ENCODE measurements around the gene GNAI1. TPM values are rescaled to one million over a fixed set of nuclear protein-coding genes. Genes with fewer than 3 reads are reported as not detected.

GNAI1 gene
- total and polyA plus RNA-seq, 10 of the 15 experiments (the other 5 are each of a cell fraction or from before 2014, with no cell fraction given), result not detected

- WGBS (ENCODE audit: insufficient coverage, insufficient replicate concordance, low lambda C conversion rate, missing lambda C conversion rate), result 9% methylated on average over 4 of the region's 4 CpGs
Observed at GRCh38 chr7:80124526-80125264, 9.9 kb upstream of the GNAI1 start.

DNA sequence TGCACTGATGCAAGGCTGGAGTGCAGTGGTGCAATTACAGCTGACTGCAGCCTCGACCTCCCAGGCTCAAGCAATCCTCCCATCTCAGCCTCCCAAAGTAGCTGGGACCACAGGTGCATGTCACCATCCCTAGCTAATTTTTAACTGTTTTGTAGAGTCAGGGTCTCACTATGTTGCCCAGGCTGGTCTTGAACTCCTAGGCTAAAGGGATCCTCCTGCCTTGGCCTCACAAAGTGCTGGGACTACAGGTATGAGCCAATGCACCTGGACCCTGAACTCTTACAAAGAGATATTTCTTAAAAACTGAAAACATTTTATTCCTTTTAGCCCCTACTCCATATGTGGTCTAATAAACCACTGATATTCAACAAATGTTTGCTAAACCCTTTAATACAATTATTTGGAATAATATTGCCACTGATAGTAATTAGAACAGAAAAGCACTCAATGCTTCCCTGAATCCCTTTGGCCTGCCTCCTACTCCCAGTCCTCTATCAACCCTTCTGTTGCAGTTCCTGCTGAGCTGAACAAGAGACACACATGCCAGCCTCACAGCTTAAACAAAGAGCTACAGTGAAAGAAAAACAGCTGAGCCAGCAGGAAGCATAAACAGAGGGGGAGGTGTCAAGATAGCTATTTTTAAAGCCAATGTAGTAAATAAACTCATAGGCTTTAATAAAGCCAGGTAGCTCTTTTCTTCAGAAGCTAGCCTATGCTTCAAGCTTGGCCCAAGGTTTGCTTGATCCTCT is 7.0 kb upstream of the GNAI1 start:
- ATAC-seq, result no peak
- no peaks in the 10 kb centered on the region for H3K79me2 ChIP-seq (ENCODE audit: control insufficient read depth, insufficient read depth, low read length)
- no peaks in the 10 kb centered on the region for H3K36me3 ChIP-seq (ENCODE audit: control insufficient read depth in 2 of 2, insufficient read depth in 2 of 2, low read length in 1 of 2)
- H3K27me3 ChIP-seq (replicated peaks in 1 of 2; ENCODE audit: control insufficient read depth in 2 of 2, insufficient read depth in 2 of 2, low read length in 1 of 2), result no peaks in the 10 kb centered on the region
- ChIA-PET CTCF (no interaction called here), RAD21 (ENCODE audit: unreplicated experiment) (no interaction called here), SMC1A (ENCODE audit: uncharacterized antibody, unreplicated experiment) (no interaction called here), POLR2A (no interaction called here)
- BruUV-seq (replicated peaks), result no TSS peak
- no peaks in the 10 kb centered on the region for H3K9me3 ChIP-seq (replicated peaks; ENCODE audit: control insufficient read depth, insufficient read depth, low read length)
- FAIRE-seq, result no peak
- in situ Hi-C loops (cut with MboI) (no loop called here), intact Hi-C loops (cut with micrococcal nuclease; ENCODE audit: unreplicated experiment) (no loop called here)
- no peak overlapping the region for H3K9ac ChIP-seq (ENCODE audit: control insufficient read depth, insufficient read depth, low read length)
- H4K20me1 ChIP-seq (ENCODE audit: control insufficient read depth, insufficient read depth), result no peaks in the 10 kb centered on the region
- H3K4me2 ChIP-seq (ENCODE audit: control insufficient read depth, insufficient read depth), result no peak overlapping the region
- H3K4me3 ChIP-seq, result no peak overlapping the region
- no peak overlapping the region for H3K27ac ChIP-seq (ENCODE audit: control insufficient read depth, insufficient read depth)
- H2AFZ ChIP-seq (ENCODE audit: control insufficient read depth, low read depth, low read length), result no peak overlapping the region
- no peak for DNase-seq (ENCODE audit: low read depth, low spot score)
- 0% methylated on average over 1 of the region's 1 CpG for WGBS (ENCODE audit: insufficient coverage, insufficient replicate concordance, low lambda C conversion rate, missing lambda C conversion rate)
- no peaks in the 10 kb centered on the region for H3K4me1 ChIP-seq (ENCODE audit: control insufficient read depth, insufficient read depth, low read length)
- TF ChIP-seq MEF2A (IDR thresholded peaks at IDR 0.05; ENCODE audit: insufficient read depth, low read depth, low read length) (no peak), YY1 (IDR thresholded peaks at IDR 0.05; ENCODE audit: low read depth, low read length) (no peak), YBX1 (IDR thresholded peaks at IDR 0.05) (no peak), NFYB (IDR thresholded peaks at IDR 0.05; ENCODE audit: insufficient read depth, low read depth, low read length) (no peak), POU2F2 (IDR thresholded peaks at IDR 0.05; ENCODE audit: borderline replicate concordance, low read depth, low read length) (no peak), CEBPZ (IDR thresholded peaks at IDR 0.05; ENCODE audit: low read depth, low read length) (no peak), JUNB (IDR thresholded peaks at IDR 0.05) (no peak), PKNOX1 (IDR thresholded peaks at IDR 0.05) (no peak)

More at GRCh38 chr7:80124526-80125264, 9.9 kb upstream of the GNAI1 start:
- Histone ChIP-seq H3K79me2 (ENCODE audit: control insufficient read depth, insufficient read depth, low read length) (no peaks in the 10 kb centered on the region), H3K27ac (ENCODE audit: control insufficient read depth, insufficient read depth) (no peak overlapping the region), H2AFZ (ENCODE audit: control insufficient read depth, low read depth, low read length) (no peak overlapping the region), H3K4me2 (ENCODE audit: control insufficient read depth, insufficient read depth) (no peak overlapping the region), H4K20me1 (ENCODE audit: control insufficient read depth, insufficient read depth) (no peaks in the 10 kb centered on the region), H3K36me3 (ENCODE audit: control insufficient read depth in 2 of 2, insufficient read depth in 2 of 2, low read length in 1 of 2) (no peaks in the 10 kb centered on the region), H3K4me1 (ENCODE audit: control insufficient read depth, insufficient read depth, low read length) (no peaks in the 10 kb centered on the region), H3K4me3 (no peak overlapping the region), H3K27me3 (replicated peaks in 1 of 2; ENCODE audit: control insufficient read depth in 2 of 2, insufficient read depth in 2 of 2, low read length in 1 of 2) (no peaks in the 10 kb centered on the region), H3K9ac (ENCODE audit: control insufficient read depth, insufficient read depth, low read length) (no peak overlapping the region), H3K9me3 (replicated peaks; ENCODE audit: control insufficient read depth, insufficient read depth, low read length) (no peaks in the 10 kb centered on the region)
- intact Hi-C loops (cut with micrococcal nuclease; ENCODE audit: unreplicated experiment) (no loop called here), in situ Hi-C loops (cut with MboI) (no loop called here)
- ChIA-PET POLR2A (no interaction called here), SMC1A (ENCODE audit: uncharacterized antibody, unreplicated experiment) (no interaction called here), CTCF (no interaction called here), RAD21 (ENCODE audit: unreplicated experiment) (no interaction called here)
- FAIRE-seq, result no peak
- TF ChIP-seq, protein P1, sequence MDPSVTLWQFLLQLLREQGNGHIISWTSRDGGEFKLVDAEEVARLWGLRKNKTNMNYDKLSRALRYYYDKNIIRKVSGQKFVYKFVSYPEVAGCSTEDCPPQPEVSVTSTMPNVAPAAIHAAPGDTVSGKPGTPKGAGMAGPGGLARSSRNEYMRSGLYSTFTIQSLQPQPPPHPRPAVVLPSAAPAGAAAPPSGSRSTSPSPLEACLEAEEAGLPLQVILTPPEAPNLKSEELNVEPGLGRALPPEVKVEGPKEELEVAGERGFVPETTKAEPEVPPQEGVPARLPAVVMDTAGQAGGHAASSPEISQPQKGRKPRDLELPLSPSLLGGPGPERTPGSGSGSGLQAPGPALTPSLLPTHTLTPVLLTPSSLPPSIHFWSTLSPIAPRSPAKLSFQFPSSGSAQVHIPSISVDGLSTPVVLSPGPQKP (IDR thresholded peaks at IDR 0.05; ENCODE audit: low read depth, low read length), result no peak
- TF ChIP-seq ZNF274 (IDR thresholded peaks at IDR 0.05; ENCODE audit: insufficient read depth, insufficient read length), result no peak
- no peak for TF ChIP-seq PAX8 (IDR thresholded peaks at IDR 0.05)
- DNase-seq (ENCODE audit: low read depth, low spot score), result no peak
- BruUV-seq (replicated peaks), result no TSS peak
- ATAC-seq, result no peak

Data from GM12878 (cell line).